Glomerular visceral epithelial cell (primary cell): ENCODE results near the gene CHAMP1.
A peak's percentile ranks its signal among the peaks of the same experiment; 100 is the strongest.
"Not testable (repeated sequence)": the region's sequence is repeated elsewhere in the genome, so short reads cannot be mapped to it uniquely, and the experiment has no call there.

ENCODE experiments used
- DNase-seq: peaks from one replicate; pipeline ENCODE4 v3.0.0-alpha.2; 2016; ENCODE audit errors: extremely low spot score

CHAMP1 gene

DNA sequence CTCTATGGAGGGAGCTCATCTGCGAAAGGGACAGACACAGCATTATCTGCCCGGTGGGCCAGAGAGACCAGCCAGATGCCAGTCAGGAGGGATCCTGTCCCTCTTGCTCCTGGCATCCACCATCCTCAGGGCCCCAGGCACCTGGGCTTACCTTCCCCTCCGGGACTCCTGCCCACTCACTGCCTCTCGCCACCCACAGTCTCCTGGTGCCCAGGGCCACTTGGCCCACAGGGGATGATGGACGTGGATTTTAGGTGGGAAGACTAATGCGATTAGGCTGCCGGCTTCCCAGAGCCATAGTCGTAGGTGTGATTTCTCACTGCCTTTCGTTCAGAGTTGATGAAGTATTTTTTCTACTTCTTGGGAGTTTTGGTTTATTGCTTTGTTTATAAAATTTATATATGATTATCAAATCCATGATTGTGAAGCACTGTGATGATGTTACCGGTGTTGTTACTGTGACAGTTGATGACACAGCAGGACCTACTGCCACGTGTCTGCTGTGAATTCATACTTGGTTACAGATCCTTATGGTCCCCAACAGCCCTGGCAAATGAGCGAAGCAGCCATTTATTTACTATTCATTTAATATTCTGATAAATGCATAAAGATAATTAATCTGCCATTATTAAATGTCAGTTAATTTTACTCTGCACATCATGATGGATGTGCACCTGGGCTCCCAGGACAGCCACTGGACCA, 14.5 kb upstream of the CHAMP1 start:
- DNase-seq: no peak

- DNase-seq: no peak
Observed at GRCh38 chr13:114303700-114304327, 10.5 kb upstream of the CHAMP1 start.

DNA sequence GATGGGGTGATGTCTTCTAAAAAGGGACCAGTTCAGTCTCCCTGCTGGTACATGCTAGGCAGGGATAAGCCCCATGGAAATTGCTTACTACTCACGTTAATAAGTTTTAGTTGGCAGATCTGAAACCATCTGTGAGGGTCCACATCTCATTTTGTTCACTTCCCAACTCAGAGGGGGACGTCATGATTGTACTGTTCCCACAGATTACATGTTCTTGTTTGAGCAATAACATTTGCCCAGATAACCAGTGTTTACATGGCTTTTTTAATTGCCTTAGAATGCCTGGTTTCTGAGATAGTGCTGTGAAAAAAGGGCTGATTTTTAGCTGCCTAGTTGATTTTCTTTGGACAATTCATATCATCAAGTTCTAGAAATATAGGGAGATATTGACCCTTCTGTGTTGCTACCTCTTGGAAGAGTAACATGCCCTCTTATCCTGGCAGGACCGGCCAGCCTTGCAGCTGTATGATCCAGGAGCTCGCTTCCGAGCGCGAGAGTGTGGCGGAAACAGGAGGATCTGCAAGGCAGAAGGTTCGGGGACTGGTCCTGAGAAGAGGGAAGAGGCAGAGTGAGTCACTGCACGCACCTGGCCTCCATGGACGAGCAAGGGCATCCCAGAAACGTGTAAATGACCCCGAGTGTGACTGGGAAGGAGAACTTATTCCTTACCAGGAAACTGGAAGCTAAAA, 9.8 kb upstream of the CHAMP1 start:
- DNase-seq: no peak

DNA sequence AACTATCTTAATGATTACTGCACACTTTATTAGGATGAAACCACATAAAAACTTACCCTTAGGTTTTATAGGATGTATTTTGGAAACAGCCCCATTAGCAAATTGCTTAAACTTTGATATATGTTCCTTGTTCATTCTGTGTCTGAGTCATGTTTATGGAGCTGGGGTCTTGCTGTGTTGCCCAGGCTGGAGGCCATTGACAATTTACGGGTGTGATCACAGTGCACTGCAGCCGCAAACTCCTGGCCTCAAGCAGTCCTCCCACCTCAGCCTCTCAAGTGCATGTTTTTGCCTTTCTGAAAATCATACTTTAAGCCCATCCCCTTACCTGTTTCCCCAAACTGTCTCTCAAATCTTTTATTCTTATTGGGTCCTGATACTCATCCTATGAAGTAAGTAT, 5.2 kb upstream of the CHAMP1 start:
- DNase-seq: no peak

DNA sequence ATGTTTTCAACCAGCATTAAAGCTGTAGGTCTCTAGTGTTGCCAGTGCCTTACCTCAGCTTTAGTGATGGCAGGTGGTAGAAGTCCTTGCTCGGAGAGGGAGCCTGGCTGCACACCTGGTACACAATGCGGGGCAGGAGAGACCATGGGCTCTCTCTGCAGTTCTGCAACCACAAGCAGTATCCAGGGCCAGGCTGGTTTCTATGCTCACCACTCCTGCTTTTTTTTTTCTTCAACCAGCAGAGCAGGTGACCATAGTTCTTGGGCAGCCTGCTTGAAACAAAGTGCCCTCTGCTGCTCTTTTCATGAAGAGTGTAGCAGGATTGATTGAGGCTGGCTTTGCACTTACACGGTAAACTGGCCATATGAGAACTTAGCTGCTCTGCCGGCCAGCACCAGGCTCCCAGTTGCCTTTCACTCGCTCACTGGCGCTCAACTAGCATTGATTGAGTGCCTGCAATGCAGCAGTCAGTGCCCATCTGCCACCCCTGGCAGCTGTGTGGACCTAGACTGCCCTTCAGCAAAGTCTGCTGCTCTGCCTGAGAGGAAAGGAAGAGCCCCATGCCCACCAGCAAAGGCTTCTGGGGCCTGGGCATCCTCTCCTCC, 4.4 kb upstream of the CHAMP1 start:
- no peak for DNase-seq

DNA sequence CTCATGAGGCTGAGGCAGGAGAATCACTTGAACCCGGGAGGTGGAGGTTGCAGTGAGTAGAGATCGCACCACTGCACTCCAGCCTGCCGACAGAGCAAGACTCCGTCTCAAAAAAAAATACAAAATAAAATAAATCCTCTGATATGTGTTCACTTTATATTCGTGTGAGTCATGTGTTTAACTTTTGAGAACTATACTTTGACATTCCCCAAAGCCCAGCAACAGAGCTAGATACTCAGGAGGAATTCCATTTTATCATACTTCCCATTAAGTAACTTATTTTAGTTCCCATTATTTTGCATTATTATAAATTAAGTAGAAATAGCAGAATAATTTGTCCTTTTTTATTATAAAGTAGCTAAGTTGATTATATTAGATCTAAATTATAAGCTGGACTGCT, 3.3 kb upstream of the CHAMP1 start:
- no peak for DNase-seq

GRCh38 chr13:114311387-114311786, 2.9 kb upstream of the CHAMP1 start:
- no peak for DNase-seq

DNA sequence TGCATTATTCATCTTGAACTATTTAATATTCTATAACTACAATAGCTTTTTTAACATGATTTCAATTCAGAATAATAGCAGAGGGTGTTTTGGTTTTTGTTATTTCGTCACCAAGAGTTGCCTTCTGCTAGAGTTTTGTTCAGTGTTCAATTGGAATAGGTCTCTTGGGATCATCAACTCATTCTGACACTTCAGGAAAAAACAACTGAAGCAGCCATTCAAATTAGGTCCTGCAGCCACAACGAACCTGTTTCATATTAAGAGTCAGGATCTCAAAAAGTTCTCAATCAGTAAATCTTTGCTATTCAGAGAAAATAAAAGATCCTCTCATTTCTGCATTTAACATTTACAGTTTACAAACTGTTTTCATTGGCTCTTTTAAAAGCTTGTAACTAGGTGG, 2.4 kb upstream of the CHAMP1 start:
- no peak for DNase-seq

DNA sequence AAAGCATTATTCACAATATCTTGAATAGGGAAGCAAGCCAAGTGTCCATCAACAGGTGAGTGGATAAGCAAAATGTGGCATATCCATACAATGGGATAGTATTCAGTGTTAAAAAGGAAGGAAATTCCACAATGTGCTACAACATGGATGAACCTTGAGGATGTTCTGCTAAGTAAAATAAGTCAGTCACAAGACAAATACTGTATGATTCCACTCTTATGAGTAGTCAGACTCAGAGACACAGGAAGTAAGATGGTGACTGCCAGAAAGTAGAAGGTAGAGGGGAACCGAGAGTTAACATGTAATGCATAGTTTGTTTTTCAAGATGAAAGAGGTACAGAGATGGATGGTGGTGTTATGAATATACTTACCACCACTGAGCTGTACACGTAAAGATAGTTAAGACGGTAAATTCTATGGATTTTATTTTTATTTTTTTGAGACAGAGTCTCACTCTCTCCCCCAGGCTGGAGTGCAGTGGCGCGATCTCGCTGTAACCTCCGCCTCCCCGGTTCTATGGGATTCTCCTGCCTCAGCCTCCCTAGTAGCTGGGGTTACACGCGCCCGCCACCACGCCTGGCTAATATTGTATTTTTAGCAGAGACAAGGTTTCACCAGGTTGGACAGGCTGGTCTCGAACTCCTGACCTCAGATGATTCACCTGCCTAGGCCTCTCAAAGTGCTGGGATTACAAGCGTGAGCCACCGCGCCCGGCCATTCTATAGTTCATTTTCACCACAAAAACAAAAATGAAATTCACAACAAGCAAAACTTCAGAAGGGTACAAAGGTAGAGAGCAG, 1.0 kb upstream of the CHAMP1 start:
- DNase-seq: no peak

DNA sequence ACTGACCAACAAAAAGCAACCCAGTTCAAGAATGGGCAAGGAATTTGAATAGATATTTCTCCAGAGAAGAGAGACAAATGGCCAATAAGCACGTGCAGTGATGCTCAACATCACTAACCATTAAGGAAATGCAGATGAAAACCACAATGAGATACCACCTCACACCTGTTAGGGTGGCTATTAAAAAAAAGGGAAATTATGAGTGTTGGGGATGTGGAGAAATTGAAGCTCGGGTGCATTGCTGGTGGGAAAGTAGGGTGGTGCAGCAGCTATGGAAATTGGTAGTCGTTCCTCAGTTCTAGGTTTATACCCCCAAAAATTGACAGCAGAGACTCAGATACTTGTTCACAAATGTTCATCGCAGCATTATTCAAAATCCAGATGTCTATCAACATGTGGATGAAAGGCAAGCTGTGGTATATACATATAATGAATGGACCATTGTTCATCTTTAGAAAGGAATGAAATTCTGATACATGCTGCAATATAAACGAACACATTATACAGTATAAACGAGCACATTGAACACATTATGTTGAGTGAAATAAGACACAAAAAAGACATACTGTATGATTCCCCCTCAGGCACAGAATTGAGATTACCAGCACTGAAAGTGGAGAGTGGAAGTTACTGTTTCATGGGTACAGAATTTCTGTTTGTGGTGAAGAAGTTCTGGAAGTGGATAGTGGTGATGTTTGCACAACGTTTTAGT, 927 bp downstream of the CHAMP1 start:
- no peak for DNase-seq

DNA sequence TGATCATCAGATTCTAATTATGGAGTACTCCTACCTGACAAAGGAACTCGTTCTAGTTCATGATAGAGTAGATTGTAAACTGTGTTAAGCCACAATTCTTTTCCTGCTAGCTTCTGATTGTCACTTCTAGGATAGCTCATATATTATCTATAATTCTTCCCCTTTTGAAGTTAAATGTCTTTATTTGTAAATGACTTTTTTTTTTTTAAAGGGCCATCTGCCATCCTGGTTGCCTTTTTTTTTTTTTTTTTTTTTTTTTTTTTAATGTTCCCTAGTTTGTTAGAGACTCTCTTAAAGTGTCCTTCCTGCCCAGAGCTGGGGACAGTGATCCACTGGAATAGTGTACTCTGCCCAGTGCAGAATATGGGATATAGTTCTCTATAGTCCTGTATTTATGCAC, 4.3 kb downstream of the CHAMP1 start:
- DNase-seq: no peak

GRCh38 chr13:114319441-114319913, 5.2 kb downstream of the CHAMP1 start:
- DNase-seq: peak; percentile 33

GRCh38 chr13:114320065-114320464, 5.8 kb downstream of the CHAMP1 start:
- DNase-seq: no peak

GRCh38 chr13:114321256-114321655, 7.0 kb downstream of the CHAMP1 start:
- no peak for DNase-seq

- DNase-seq: no peak
Observed at GRCh38 chr13:114323349-114323748, 9.0 kb downstream of the CHAMP1 start.

GRCh38 chr13:114324334-114324733, 10.0 kb downstream of the CHAMP1 start:
- no peak for DNase-seq

DNA sequence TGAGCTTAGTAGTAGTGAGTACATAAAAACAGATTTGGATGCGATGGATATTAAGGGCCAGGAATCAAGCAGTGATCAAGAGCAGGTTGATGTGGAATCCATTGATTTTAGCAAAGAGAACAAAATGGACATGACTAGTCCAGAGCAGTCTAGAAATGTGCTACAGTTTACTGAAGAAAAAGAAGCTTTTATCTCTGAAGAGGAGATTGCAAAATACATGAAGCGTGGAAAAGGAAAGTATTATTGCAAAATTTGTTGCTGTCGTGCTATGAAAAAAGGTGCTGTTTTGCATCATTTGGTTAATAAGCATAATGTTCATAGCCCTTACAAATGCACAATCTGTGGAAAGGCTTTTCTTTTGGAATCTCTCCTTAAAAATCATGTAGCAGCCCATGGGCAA, 11.4 kb downstream of the CHAMP1 start:
- no peak for DNase-seq

GRCh38 chr13:114328034-114328433, 13.7 kb downstream of the CHAMP1 start:
- DNase-seq: no peak

DNA sequence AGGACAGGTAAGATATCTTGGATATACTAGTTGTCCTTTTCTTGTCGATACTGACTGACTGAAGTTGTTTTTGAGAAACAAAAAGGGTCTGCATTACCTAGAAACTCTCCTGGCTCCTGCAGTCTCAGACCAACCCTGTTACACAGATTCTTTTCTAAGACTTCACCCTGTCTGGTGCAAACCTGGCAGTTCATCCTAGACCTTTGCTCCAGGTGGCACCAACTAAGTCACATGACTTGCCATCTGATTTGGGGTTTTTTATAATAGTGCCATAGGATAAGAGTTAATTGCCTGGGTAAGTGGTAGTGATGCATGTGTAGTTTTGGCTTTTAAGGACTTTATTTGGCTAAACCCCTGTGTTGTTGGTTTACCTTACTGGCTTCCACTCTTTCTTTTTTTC, 14.3 kb downstream of the CHAMP1 start:
- no peak for DNase-seq

DNA sequence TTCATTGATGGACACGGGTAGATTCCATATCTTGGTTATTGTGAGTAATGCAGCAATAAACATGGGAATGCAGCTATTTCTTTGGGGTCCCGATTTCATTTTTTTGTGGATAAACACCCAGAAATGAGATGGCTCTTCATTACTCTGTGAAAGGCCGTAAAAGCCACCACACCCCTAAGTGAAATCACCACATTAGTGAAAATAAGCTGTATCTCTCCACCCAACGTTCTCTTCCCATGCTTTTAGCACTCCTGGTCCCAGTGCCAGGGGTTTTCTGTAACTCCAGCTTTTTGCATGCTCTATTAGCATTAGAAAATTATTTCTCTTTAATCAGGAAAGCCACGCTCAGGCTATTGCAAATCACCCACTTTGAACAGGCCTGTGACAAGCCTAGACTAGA, 15.8 kb downstream of the CHAMP1 start:
- DNase-seq: no peak

GRCh38 chr13:114333881-114334280, 19.6 kb downstream of the CHAMP1 start:
- not testable (repeated sequence) for DNase-seq
